Sigmoid colon (tissue), 4 donors: Measurements from ENCODE around the gene TMEM143.

ENCODE experiments used
- CTCF ChIP-seq, 4 experiments: fragments of 450-650 bp in 3 of 4; fragments of 200-600 bp in 1 of 4; IDR thresholded peaks; one replicate each; pipeline ENCODE4 v1.5.1; 2016 to 2019; ENCODE audit warnings: antibody characterized with exemption in 4 of 4, mild to moderate bottlenecking in 3 of 4, moderate library complexity in 2 of 4
- EP300 ChIP-seq, 4 donors: sonication (generic); formaldehyde crosslinking; IDR thresholded peaks; one replicate each; pipeline ENCODE4 v1.6.1; 2017; ENCODE audit warnings: antibody characterized with exemption in 4 of 4
- POLR2AphosphoS5 ChIP-seq, 4 donors: sonication (generic); formaldehyde crosslinking; IDR thresholded peaks; one replicate each; pipeline ENCODE4 v1.6.1; 2017; ENCODE audit warnings: antibody characterized with exemption in 4 of 4

DNA sequence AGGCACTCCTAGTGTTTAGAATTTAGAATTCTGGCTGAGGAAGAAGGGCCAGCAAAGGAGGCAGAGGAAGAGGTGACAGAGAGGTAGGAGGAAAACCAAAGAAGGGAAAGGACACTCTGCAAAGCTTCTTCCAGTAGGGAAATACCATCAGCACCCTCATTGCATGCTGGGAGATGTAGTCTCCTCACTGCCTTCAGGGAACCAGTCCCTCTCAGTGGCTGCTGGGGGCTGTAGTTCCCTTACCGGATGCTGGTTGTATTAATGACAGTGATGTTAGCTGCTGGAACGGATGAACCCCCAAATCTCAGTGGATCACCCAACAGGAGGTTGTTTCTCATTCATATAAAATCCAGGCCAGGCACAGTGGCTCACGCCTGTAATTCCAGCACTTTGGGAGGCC lies 39.9 kb upstream of the TMEM143 start:
- TF ChIP-seq CTCF (IDR thresholded peaks at IDR 0.05) (no peak), EP300 (IDR thresholded peaks at IDR 0.05) (no peak), POLR2AphosphoS5 (IDR thresholded peaks at IDR 0.05) (no peak)
